ENCODE measurements around the gene PITX3.
A peak's percentile ranks its signal among the peaks of the same experiment; 100 is the strongest.

PITX3 gene

DNA sequence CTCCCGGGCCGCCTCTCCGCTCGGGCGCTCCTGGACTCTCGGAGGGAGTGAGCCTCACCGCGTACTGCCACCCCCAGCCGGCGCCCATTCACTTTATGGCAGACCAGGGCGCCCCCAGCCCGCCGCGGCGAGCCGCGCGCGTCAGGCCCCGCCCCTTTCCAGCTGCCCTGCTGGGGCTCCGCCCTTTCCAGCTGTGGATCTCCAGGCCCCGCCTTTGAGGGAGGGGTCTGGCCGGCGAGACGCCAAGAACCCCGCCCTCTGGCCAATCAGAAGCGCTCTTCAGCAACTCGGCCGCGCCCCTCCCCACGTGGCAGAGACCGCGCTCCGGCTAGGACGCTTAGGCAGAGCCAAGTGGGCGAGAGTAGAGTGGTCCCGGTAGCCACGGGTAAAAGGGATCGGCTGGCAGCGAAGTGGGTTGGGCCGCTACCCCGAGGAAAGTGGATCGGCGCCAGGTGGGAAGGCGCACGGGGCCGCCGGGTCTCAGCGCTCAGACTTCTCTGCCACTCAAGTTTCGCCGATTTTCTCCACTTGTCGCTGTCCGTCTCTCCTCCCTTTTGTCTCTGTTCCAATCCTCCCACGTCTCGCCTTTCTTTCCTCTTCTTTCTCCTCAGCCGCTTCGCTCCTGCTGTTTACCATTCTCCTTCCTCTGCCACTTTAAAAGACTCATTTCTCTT lies at the start of gene PITX3 (continued):
- TF ChIP-seq, protein P1, sequence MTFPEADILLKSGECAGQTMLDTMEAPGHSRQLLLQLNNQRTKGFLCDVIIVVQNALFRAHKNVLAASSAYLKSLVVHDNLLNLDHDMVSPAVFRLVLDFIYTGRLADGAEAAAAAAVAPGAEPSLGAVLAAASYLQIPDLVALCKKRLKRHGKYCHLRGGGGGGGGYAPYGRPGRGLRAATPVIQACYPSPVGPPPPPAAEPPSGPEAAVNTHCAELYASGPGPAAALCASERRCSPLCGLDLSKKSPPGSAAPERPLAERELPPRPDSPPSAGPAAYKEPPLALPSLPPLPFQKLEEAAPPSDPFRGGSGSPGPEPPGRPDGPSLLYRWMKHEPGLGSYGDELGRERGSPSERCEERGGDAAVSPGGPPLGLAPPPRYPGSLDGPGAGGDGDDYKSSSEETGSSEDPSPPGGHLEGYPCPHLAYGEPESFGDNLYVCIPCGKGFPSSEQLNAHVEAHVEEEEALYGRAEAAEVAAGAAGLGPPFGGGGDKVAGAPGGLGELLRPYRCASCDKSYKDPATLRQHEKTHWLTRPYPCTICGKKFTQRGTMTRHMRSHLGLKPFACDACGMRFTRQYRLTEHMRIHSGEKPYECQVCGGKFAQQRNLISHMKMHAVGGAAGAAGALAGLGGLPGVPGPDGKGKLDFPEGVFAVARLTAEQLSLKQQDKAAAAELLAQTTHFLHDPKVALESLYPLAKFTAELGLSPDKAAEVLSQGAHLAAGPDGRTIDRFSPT (tag by site-specific recombination; IDR thresholded peaks at IDR 0.05): peak; percentile 57; the same call in 1 of the 2 replicates
- TF ChIP-seq HOXA7 (CRISPR knock-in tag; IDR thresholded peaks at IDR 0.05; ENCODE audit: borderline replicate concordance): no peak
- no peak for TF ChIP-seq IKZF3 (tag by site-specific recombination; IDR thresholded peaks at IDR 0.05)
- TF ChIP-seq ZNF16 (tag by site-specific recombination; IDR thresholded peaks at IDR 0.05; ENCODE audit: low read depth): no peak
- peak; percentile 83 for TF ChIP-seq ZBTB17 (tag by site-specific recombination; IDR thresholded peaks at IDR 0.05)
- no peak for TF ChIP-seq ZNF214 (tag by site-specific recombination; IDR thresholded peaks at IDR 0.05; ENCODE audit: borderline replicate concordance)
- TF ChIP-seq ZNF23 (tag by site-specific recombination; IDR thresholded peaks at IDR 0.05; ENCODE audit: borderline replicate concordance): no peak
- no peak for TF ChIP-seq MEIS1 (CRISPR knock-in tag; IDR thresholded peaks at IDR 0.05; ENCODE audit: borderline replicate concordance)
- TF ChIP-seq ZNF785 (tag by site-specific recombination; IDR thresholded peaks at IDR 0.05): 0 out of 2 replicates have a peak, but pooled peaks have one; percentile 48
- TF ChIP-seq ZNF768 (tag by site-specific recombination; IDR thresholded peaks at IDR 0.05): no peak; the same call in 1 of the 2 replicates
- no peak for TF ChIP-seq ZNF132 (tag by site-specific recombination; IDR thresholded peaks at IDR 0.05; ENCODE audit: borderline replicate concordance)
- TF ChIP-seq MYNN (tag by site-specific recombination; IDR thresholded peaks at IDR 0.05; ENCODE audit: borderline replicate concordance): no peak
- no peak for TF ChIP-seq ZNF677 (tag by site-specific recombination; IDR thresholded peaks at IDR 0.05)
- no peak for TF ChIP-seq OVOL3 (tag by site-specific recombination; IDR thresholded peaks at IDR 0.05)
- TF ChIP-seq ZNF157 (tag by site-specific recombination; IDR thresholded peaks at IDR 0.05): no peak
- TF ChIP-seq ZSCAN30 (tag by site-specific recombination; IDR thresholded peaks at IDR 0.05): no peak
- TF ChIP-seq, protein P2, sequence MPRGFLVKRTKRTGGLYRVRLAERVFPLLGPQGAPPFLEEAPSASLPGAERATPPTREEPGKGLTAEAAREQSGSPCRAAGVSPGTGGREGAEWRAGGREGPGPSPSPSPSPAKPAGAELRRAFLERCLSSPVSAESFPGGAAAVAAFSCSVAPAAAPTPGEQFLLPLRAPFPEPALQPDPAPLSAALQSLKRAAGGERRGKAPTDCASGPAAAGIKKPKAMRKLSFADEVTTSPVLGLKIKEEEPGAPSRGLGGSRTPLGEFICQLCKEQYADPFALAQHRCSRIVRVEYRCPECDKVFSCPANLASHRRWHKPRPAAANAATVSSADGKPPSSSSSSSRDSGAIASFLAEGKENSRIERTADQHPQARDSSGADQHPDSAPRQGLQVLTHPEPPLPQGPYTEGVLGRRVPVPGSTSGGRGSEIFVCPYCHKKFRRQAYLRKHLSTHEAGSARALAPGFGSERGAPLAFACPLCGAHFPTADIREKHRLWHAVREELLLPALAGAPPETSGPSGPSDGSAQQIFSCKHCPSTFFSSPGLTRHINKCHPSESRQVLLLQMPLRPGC (tag by site-specific recombination; IDR thresholded peaks at IDR 0.05): no peak
- TF ChIP-seq, protein P3, sequence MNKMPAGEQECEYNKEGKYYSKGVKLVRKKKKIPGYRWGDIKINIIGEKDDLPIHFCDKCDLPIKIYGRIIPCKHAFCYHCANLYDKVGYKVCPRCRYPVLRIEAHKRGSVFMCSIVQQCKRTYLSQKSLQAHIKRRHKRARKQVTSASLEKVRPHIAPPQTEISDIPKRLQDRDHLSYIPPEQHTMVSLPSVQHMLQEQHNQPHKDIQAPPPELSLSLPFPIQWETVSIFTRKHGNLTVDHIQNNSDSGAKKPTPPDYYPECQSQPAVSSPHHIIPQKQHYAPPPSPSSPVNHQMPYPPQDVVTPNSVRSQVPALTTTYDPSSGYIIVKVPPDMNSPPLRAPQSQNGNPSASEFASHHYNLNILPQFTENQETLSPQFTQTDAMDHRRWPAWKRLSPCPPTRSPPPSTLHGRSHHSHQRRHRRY (tag by site-specific recombination; IDR thresholded peaks at IDR 0.05): no peak
- TF ChIP-seq, protein P4, sequence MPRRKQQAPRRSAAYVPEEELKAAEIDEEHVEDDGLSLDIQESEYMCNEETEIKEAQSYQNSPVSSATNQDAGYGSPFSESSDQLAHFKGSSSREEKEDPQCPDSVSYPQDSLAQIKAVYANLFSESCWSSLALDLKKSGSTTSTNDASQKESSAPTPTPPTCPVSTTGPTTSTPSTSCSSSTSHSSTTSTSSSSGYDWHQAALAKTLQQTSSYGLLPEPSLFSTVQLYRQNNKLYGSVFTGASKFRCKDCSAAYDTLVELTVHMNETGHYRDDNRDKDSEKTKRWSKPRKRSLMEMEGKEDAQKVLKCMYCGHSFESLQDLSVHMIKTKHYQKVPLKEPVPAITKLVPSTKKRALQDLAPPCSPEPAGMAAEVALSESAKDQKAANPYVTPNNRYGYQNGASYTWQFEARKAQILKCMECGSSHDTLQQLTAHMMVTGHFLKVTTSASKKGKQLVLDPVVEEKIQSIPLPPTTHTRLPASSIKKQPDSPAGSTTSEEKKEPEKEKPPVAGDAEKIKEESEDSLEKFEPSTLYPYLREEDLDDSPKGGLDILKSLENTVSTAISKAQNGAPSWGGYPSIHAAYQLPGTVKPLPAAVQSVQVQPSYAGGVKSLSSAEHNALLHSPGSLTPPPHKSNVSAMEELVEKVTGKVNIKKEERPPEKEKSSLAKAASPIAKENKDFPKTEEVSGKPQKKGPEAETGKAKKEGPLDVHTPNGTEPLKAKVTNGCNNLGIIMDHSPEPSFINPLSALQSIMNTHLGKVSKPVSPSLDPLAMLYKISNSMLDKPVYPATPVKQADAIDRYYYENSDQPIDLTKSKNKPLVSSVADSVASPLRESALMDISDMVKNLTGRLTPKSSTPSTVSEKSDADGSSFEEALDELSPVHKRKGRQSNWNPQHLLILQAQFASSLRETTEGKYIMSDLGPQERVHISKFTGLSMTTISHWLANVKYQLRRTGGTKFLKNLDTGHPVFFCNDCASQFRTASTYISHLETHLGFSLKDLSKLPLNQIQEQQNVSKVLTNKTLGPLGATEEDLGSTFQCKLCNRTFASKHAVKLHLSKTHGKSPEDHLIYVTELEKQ (tag by site-specific recombination; IDR thresholded peaks at IDR 0.05; ENCODE audit: borderline replicate concordance): no peak
- TF ChIP-seq ZEB2 (tag by site-specific recombination; IDR thresholded peaks at IDR 0.05): no peak
- no peak for TF ChIP-seq ZFP69B (tag by site-specific recombination; IDR thresholded peaks at IDR 0.05)
- peak; percentile 37; the same call in 1 of the 2 replicates for TF ChIP-seq ZBTB8A (tag by site-specific recombination; IDR thresholded peaks at IDR 0.05)
- TF ChIP-seq ZNF274 (IDR thresholded peaks at IDR 0.05; ENCODE audit: low read length): no peak
- no peak for TF ChIP-seq ZNF274 (tag by site-specific recombination; IDR thresholded peaks at IDR 0.05; ENCODE audit: borderline replicate concordance)
- no peak for TF ChIP-seq ZNF138 (tag by site-specific recombination; IDR thresholded peaks at IDR 0.05; ENCODE audit: borderline replicate concordance)
- TF ChIP-seq SALL2 (tag by site-specific recombination; IDR thresholded peaks at IDR 0.05; ENCODE audit: borderline replicate concordance): no peak
- TF ChIP-seq, protein P5, sequence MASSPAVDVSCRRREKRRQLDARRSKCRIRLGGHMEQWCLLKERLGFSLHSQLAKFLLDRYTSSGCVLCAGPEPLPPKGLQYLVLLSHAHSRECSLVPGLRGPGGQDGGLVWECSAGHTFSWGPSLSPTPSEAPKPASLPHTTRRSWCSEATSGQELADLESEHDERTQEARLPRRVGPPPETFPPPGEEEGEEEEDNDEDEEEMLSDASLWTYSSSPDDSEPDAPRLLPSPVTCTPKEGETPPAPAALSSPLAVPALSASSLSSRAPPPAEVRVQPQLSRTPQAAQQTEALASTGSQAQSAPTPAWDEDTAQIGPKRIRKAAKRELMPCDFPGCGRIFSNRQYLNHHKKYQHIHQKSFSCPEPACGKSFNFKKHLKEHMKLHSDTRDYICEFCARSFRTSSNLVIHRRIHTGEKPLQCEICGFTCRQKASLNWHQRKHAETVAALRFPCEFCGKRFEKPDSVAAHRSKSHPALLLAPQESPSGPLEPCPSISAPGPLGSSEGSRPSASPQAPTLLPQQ (tag by site-specific recombination; IDR thresholded peaks at IDR 0.05): peak; percentile 46; the same call in 1 of the 2 replicates
- TF ChIP-seq OSR2 (tag by site-specific recombination; IDR thresholded peaks at IDR 0.05): no peak
- no peak for TF ChIP-seq BCL11A (tag by site-specific recombination; IDR thresholded peaks at IDR 0.05; ENCODE audit: low read depth)

Measured in HEK293 (cell line).